Left kidney (tissue), 2 donors: ENCODE data around the gene KCNQ1. TPM values are rescaled to one million over a fixed set of nuclear protein-coding genes. Genes with fewer than 3 reads are reported as not detected.

Experiments used
- DNase-seq: peaks from one replicate; pipeline ENCODE4 v3.0.0-alpha.2; 2013
- polyA plus RNA-seq: library from polyadenylated mRNA; unstranded; fragments of 120-200 nt; gene quantifications from one replicate; pipeline ENCODE4 v1.2.1, GENCODE V29; 2013; ENCODE audit not compliant: insufficient read length

The KCNQ1 gene
- polyA plus RNA-seq, 1 donor, result 9.1 TPM

DNA sequence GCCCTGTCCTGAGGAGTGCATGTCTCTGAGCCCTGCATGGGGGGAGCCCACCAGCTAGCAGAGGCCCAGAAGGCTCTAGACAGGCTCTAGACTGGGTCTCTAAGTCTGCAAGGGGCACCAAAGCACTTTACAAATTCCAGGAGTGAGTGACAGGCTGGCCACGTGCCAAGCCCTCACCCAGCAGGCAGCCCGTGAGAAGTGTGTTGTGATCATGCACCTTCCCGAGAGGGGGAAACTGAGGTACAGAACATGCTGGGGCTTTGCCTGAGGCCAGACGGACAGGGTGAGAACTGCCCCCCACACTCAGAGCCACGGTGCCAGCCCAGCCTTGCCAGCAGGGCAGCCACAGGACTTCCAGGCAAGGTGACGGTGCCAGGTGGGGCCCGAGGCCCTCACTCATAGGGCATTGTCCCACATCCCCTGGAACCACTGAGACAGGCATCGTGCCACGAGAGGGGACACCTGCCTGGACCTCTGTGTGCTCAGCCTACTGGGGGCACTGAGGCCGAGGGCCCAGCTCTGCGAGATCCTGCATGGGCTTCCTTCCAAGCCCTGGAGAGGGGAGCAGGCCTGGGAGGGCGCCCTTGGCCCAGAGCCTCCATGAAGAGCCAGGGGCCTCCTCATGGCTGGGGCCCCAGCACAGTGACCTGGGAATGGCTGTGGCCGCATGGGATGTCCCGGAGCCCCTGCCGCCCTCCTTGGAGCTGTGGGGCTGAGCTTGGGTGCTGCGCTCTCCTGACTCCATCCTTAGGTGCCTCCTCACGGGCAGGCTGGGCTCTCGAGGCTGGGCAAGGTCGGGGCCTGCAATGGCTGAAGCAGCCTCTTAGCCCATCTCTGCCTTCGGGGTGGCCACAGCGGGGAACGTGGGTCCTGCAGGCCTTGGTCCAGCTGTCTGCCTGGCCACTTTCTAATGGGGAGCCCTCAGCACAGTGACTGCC, 133.5 kb downstream of the KCNQ1 start:
- DNase-seq, result no peak

DNA sequence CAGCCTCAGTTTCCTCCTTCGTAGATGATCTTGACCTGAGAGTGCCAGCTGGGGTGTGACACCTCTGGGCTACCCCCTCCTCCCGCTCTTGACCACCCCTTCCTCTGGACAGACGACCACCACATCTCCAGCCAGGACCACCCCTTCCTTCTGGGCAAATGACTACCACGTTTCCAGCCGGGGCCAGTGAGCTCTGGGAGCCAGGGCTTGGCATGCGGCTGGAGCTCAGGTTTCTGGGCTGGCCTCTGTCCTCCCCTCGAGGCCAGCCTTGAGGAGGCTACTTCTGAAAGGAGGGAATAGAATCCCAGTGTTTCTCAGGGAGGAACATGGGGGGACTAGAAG, 134.1 kb downstream of the KCNQ1 start:
- DNase-seq, result no peak

DNA sequence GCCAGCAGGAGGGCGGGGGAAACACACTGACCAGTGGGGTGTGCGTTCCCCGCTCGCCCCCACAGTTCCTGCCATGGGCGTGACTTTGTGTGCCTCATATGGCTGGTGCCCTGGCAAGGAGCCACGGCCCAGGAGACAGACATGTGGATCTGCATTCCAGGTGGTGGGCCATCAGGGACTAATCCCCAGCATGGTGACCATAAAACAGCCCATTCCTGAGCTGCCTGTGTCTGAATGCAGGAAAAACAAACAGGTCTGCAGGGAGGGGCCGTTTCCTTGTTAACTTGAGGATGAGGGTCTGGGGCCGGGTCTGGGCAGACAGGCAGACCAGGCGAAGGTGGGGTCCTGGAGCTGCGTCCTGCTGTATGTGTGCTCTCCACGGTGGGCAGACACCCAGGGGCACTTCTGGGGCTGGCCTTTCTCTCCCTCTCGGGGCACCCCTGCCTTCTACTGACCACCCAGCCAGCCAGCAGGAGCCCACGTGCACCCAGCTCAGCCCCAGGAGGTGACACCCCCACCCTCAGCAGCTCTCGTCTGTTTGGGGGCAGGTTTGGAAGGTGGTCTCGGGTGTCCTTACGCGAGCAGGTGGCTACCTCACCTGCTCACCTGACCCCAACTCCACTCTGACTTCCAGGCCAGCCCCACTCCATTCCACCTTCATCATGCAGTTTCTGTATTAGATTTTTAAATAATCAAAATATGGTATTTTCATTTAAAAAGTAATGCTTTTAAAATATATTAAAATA, 134.7 kb downstream of the KCNQ1 start:
- no peak for DNase-seq

DNA sequence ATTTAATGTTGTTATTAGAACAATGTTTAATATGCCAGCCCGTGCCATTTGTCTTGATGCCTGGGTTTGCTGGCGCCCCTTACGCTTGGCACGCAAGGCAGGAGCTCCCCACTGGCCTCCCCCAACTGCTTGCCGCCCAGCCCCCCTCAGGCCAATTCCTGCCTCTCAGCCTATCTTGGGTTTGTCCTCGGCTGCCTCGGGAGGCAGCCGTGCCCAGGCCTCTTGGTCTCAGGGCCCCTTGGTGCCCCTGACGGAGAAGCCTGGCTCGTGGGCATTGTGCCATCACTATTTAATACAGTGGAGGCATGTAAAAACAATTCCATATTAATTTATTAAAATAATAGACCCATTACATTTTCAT, 135.2 kb downstream of the KCNQ1 start:
- no peak for DNase-seq

GRCh38 chr11:2580571-2581001, 135.8 kb downstream of the KCNQ1 start:
- no peak for DNase-seq

DNA sequence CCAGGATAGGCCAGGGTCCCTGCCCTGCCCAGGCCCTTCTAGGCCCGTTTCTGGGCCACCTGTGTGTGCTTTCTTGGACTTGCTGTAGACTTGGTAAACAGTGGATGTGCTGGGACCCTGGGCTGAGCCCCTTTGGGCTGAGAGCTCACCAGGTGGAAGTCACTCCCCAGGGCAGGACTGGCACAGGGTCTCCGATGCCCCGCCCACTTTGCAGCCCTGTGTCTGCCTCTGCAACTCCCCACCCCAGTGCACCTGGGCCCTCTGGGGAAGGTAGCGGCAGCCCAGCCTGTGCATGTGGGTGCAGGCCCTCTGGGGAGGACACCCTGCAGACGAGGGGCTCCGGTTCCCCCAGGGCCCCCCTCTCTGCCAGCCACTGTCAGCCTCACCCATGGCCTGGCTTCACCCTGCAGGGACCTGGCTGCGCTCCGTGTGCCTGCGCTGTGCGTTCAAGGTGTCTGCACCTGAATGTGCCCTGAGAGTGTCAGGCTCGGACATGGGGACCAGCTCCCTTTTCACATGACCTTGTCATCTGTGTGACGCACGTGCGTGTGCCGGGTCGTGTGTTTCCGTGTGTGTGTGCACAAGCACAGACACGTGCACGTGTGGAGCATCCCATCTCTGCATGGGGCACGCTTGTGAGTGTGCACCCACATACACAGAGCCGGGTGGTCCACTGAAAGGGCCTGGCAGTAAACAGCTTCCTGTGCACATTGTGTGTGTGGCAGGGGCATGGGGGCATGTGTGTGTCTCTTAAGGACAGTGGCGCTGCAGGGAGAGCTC, 136.5 kb downstream of the KCNQ1 start:
- DNase-seq, result no peak

- no peak for DNase-seq
These were observed 137.1 kb downstream of the KCNQ1 start for GRCh38 chr11:2581931-2582350.

DNA sequence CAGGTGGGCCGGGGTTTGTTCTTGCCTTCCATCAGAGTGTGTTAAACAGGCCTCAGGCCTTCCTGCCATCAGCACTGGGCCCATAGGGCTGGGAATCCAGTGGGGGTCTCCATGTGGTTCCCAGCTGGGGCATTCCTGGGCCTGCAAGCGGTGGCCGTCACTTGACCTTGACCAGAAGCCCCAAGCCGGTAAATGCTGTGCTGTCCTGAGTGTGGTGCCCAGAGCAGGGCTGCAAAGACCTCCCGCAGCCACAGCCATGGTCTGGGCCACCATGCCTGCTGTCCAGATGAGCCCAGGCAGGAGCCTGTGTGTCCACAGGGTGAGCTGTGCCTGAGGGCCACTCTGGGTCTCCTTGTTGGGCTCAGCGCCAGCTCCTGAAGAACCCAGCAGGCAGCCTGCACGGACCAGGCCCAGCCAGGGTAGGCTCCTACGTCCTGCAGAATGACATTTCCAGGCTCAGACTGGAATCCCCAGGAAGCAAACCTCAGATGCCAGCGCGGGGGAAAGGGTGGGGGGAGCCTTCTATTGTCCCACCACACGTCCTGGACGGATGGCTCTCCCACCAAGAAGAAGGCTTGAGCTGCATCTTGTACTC, 137.6 kb downstream of the KCNQ1 start:
- no peak for DNase-seq

DNA sequence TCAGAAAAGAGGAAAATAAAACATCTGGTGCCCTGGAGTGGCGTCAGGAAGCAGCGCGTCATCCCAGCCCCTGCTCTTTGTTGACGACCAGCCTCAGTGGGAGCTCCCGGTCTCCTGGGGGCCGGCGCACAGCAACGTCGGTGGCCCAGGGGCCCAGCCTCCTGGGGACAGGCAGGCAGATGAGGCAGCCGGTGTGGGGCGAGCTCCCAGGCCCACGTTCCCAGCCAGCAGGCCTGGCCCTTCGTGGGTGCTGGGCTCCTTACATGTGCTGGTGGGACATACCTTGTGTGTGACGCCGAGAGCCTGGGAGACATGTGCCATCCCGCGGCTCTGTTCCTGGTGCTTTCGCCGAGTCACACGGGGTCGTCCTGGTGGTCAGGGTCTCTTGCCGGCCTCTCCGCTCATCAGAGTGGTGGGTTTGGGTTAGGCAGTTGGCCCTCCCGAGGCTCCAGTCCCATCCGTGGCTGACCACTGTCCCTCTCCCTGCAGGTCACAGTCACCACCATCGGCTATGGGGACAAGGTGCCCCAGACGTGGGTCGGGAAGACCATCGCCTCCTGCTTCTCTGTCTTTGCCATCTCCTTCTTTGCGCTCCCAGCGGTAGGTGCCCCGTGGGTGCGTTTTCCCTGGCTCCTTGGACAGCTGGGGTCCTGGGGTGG, 138.3 kb downstream of the KCNQ1 start:
- no peak for DNase-seq

GRCh38 chr11:2583605-2583958, 138.8 kb downstream of the KCNQ1 start:
- DNase-seq, result no peak

GRCh38 chr11:2584434-2584811, 139.6 kb downstream of the KCNQ1 start:
- DNase-seq, result no peak

GRCh38 chr11:2584812-2585565, 140.2 kb downstream of the KCNQ1 start:
- DNase-seq, result no peak

DNA sequence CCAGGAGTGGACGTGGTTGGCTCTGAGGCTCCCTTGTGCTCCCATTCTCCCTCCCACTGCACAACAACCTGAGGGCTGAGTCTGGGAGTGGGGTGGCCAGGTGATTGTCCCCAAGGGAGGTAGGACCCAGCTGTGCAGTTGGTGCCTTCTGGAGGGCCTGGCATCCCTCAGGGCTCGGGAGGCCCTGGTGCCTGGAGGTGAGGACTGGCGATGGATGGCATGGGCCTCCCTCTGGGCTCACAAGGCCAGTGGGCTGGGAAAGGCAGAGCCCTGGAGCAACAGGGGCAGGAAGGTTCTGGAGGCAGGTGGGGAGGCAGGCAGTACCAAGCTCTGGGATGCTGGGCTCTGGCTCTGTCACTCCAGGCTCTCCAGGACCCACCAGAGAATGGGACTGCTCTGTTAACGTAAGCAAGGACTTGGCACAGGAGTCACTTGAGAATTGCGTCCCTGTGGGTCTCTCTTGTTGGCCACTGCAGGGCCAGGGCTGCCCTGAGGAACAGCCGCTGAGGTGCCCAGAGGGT, 140.8 kb downstream of the KCNQ1 start:
- DNase-seq, result no peak

GRCh38 chr11:2586087-2586792, 141.4 kb downstream of the KCNQ1 start:
- peak; percentile 89 for DNase-seq

- DNase-seq, result no peak
These were observed 142.0 kb downstream of the KCNQ1 start for GRCh38 chr11:2586793-2587131.

DNA sequence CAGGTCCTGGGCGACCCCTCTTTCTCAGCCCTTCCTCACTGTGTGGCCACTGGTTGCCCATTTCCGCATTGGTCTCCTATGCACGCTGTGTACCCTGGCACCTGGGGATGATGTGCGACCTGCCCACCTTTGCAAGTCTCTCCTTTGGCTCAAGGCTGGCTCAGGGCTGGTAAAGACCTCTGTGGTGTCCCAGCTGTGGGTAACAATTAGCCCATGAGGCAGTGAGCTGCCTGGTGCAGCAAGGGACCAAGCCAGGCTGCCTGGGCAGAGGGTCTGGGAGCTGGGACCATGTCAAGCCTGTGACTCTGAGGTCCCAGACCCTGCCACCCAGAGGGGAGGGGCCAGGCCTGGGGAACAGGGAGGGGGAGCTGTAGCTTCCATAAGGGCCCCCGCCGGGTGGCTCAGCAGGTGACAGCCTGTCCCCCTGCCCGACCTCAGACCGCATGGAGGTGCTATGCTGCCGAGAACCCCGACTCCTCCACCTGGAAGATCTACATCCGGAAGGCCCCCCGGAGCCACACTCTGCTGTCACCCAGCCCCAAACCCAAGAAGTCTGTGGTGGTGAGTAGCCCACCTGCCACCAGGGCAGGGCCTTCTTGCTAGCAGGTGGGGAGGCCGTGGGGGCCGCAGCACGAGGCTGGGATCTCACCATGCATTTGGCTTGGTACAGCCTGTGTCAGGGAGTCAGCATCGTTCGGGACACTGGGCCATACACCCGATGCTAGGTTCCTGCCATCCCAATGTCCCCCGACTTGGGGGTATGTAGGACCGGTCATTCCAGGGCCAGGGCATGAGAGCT, 142.5 kb downstream of the KCNQ1 start:
- DNase-seq, result no peak

DNA sequence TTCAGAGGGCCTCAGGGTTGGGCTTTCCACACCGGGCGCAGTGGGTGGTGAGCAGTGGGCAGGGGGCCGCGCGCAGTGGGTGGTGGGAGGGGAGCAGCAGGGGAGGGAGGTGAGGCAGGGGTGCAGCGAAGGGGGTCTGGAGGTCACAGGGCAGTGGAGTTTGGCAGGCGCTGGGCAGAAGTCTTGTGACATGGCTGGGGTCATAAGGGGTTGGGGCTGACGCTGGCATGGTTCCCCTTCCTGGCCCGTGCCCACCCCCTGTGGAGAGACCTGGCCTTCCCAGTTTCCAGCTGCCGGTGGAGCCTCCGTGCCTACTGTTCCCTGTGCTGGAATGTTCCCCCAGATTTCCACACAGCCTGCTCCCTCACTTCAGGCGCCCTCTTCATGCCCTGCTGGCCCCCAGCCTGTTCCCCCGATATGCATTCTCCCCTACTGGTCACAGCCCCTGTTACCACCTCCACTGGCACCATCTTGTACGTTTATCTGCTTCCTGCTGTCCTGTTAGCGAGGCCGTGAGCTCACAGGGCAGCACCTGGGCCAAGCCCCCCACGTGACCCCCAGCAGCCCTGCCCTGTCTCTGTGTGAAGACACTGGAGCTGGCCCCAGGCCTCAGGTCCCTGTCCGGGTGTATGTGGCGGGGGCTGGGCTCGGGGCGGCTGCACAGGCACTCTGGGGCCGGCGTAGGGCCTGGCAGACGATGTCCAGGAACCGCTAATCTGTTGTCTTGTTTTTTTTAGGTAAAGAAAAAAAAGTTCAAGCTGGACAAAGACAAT, 143.4 kb downstream of the KCNQ1 start:
- no peak for DNase-seq

GRCh38 chr11:2588809-2589537, 144.2 kb downstream of the KCNQ1 start:
- DNase-seq, result no peak
